Coronary artery (tissue), 2 donors: ENCODE data around the gene TCF7.
A peak's percentile ranks its signal among the peaks of the same experiment; 100 is the strongest.

ENCODE experiments used
- DNase-seq: peaks from one replicate; pipeline ENCODE4 v3.0.0-alpha.2; 2017; ENCODE audit warnings: low spot score
- H3K27ac ChIP-seq, 2 donors: fragments of 200-600 bp; sonication (generic); one replicate each; pipeline ENCODE4 v1.5.1; 2016 to 2019
- H3K4me3 ChIP-seq: fragments of 200-600 bp; sonication (generic); 2 replicates; pipeline ENCODE4 v1.5.1; 2016; ENCODE audit warnings: mild to moderate bottlenecking, moderate library complexity
- TF ChIP-seq, protein P1 (sequence below): fragments of 200-600 bp; sonication (generic); IDR thresholded peaks from one replicate; pipeline ENCODE4 v1.5.1; 2019; ENCODE audit warnings: antibody characterized with exemption

The TCF7 gene

DNA sequence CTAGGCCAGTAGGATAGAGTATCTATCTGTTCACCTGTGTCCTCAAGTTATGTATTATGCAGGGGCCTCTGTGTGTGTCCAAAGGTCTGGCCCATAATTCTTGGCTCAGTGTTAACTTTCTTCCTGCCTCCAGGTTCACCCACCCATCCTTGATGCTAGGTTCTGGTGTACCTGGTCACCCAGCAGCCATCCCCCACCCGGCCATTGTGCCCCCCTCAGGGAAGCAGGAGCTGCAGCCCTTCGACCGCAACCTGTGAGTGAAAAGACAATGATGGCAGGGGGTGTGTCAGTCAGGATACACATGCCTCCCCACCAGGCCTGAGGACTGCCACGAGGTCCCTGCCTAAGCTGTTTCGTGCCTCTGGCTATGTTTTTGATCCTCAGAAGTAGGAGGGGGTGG is 27.6 kb downstream of the TCF7 start:
- Histone ChIP-seq H3K4me3 (no peak overlapping the region), H3K27ac (no peak overlapping the region)
- no peak for DNase-seq
- TF ChIP-seq, protein P1, sequence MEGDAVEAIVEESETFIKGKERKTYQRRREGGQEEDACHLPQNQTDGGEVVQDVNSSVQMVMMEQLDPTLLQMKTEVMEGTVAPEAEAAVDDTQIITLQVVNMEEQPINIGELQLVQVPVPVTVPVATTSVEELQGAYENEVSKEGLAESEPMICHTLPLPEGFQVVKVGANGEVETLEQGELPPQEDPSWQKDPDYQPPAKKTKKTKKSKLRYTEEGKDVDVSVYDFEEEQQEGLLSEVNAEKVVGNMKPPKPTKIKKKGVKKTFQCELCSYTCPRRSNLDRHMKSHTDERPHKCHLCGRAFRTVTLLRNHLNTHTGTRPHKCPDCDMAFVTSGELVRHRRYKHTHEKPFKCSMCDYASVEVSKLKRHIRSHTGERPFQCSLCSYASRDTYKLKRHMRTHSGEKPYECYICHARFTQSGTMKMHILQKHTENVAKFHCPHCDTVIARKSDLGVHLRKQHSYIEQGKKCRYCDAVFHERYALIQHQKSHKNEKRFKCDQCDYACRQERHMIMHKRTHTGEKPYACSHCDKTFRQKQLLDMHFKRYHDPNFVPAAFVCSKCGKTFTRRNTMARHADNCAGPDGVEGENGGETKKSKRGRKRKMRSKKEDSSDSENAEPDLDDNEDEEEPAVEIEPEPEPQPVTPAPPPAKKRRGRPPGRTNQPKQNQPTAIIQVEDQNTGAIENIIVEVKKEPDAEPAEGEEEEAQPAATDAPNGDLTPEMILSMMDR = no peak

GRCh38 chr5:134142806-134143205 is 28.3 kb downstream of the TCF7 start:
- DNase-seq = no peak
- Histone ChIP-seq H3K4me3 (no peak overlapping the region), H3K27ac (no peak overlapping the region)

DNA sequence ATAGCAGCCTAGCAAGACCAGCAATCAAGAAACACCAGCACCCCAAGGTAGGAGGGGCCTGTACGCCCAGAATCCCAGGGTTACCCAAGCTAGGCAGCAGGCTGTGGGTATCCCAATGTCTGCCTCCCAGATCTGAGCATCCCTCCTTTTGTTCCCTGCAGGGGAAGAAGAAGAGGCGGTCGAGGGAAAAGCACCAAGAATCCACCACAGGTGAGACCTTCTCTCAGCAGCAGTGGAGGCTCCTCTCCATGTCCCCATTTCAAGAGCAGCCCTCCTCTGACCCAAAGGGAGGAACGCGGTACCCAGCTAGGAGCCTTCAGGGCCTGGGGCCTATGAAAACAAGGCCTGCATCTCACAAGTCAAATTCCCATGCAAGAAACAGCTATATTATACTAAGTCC is 28.9 kb downstream of the TCF7 start:
- TF ChIP-seq, protein P1 = no peak

More at GRCh38 chr5:134142806-134143205, 28.3 kb downstream of the TCF7 start:
- TF ChIP-seq, protein P1 = no peak

DNA sequence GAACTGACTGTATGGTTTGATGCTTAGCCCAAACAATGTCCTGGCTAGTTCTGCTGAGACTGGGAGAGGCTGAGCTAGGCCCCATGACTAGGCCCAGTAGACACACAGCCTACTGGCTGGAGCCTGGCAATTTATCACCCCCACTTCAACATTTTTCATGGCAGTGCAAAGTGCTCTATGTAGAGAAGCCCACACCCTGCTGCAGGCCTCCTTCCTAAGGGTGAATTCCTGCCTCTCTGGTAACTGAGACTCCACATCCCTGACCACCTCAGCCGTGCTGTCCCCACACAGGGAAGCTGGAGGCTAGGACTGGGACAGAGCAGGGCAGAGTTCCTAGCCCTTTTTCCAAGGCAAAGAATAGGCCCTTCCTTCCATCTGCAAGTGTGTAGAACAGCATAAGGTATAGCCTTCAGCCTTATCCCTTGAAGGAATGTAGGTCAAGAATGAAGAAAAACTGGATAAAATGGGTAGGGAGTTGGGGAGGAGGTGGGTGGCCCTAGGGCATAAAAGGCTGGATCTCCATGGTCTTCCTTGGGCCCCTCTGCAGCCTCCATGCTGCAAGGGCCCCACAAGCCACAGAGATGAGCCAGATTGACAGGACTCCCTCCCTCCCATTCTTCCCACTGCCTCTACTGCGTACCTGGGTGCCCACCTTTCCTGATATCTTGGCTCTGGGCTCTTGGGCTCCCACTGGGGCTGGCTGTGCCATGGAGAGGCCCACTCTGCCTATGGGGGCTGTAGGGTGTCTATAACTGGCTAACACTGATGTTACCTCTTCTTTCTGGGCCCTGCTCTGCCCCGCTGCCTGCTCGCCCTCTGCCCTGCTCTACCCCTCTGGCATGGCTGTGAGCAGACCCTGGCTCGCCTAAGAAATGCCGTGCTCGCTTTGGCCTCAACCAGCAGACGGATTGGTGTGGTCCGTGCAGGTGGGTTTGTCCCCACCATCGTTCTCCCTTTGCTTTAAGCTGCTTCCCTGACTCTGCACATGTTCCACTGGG is 29.8 kb downstream of the TCF7 start:
- H3K4me3 ChIP-seq = no peak overlapping the region
- no peak for DNase-seq
- H3K27ac ChIP-seq = no peak overlapping the region
- TF ChIP-seq, protein P1 = no peak

More for the DNA sequence above, 28.9 kb downstream of the TCF7 start:
- Histone ChIP-seq H3K4me3 (no peak overlapping the region), H3K27ac (no peak overlapping the region)
- DNase-seq = no peak

DNA sequence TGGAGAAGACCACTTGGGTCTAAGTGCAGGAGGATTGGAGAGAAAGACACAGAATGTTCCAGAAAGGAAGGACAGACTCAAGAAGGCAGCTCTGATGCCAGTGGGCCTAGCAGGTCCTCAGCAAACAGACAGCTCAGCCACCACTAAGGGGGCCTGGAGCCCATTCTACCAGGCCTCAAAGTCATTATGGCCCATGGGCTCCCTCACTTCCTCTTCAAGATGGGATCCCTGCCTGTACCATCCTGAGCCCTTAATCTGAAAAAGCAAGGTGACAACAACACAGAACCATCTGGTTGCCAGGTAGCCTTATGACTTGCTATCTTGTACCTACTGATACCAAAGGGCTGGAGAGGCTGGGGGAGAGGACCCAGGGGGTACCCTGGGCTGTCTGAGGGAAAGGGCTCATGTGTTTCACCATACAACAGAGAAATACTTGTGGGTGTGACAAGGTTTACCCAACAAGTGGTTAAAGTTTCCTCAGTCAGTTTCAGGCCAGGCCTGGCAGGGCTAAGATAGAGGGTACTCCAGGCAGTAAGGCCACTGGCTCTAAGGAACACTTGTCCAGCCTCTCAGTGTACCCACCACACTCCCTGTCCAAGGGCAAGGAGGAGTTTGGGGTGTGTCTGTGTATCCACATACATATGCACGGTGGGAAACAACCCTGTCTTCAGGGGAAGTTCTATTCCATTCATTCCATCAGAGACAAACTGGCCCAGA is 30.7 kb downstream of the TCF7 start:
- no peak overlapping the region for H3K4me3 ChIP-seq
- TF ChIP-seq, protein P1 = no peak
- DNase-seq = no peak
- no peak overlapping the region for H3K27ac ChIP-seq

- no peak overlapping the region for H3K4me3 ChIP-seq
- no peak overlapping the region for H3K27ac ChIP-seq
- no peak for DNase-seq
- TF ChIP-seq, protein P1 = peak; percentile 91
These were observed 31.5 kb downstream of the TCF7 start for GRCh38 chr5:134145779-134146581.
